NCI-H1417 (cell line): ENCODE data around the gene RGS6.

ENCODE experiments used
- DNase-seq, 3 experiments: peaks; one replicate each; lab custom pipeline; 2025; lab: John Stamatoyannopoulos, UW

Gene RGS6

GRCh38 chr14:72610096-72610830, 678.0 kb downstream of the RGS6 start:
- DNase-seq: no peak

- no peak for DNase-seq
These were observed 678.6 kb downstream of the RGS6 start for GRCh38 chr14:72610831-72611200.

GRCh38 chr14:72611506-72611905, 679.3 kb downstream of the RGS6 start:
- DNase-seq: no peak

- DNase-seq: no peak
These were observed 679.8 kb downstream of the RGS6 start for GRCh38 chr14:72612041-72612440.

GRCh38 chr14:72613231-72613974, 681.2 kb downstream of the RGS6 start:
- DNase-seq: peak in 2 of 3 experiments; percentile 15 to 22

- no peak for DNase-seq
These were observed 681.7 kb downstream of the RGS6 start for GRCh38 chr14:72613975-72614319.

- no peak for DNase-seq
These were observed 682.1 kb downstream of the RGS6 start for GRCh38 chr14:72614365-72614764.

- no peak for DNase-seq
These were observed 682.7 kb downstream of the RGS6 start for GRCh38 chr14:72614891-72615415.

- DNase-seq: no peak
These were observed 683.4 kb downstream of the RGS6 start for GRCh38 chr14:72615451-72616121.
